K562 (cell line): Measurements from ENCODE around the gene NDUFA3. TPM values are rescaled to one million over a fixed set of nuclear protein-coding genes. Genes with fewer than 3 reads are reported as not detected.

ENCODE experiments used
- AFF1 ChIP-seq, 2 experiments: fragments of 450-650 bp; IDR thresholded peaks; 2 replicates each; pipeline ENCODE4 v1.6.1; 2018; ENCODE audit warnings: mild to moderate bottlenecking in 2 of 2, low read depth in 1 of 2; ENCODE audit not compliant: partially characterized antibody in 2 of 2
- CBX2 ChIP-seq: fragments of 200-600 bp; sonication (generic); IDR thresholded peaks from one replicate; pipeline ENCODE4 v1.6.1; 2012; ENCODE audit warnings: mild to moderate bottlenecking, low read length, inconsistent platforms; ENCODE audit not compliant: insufficient read depth, poor library complexity, severe bottlenecking
- CEBPG ChIP-seq, 3 experiments: fragments of 200-800 bp in 1 of 3; sonication (Bioruptor generic) in 1 of 3; sonication (generic) in 1 of 3; formaldehyde crosslinking in 1 of 3; IDR thresholded peaks in 2 of 3; conservative IDR thresholded peaks in 1 of 3; 2 replicates each; pipeline versions ENCODE4 v1.6.1 to v1.8.0; 2016 to 2022; ENCODE audit warnings: missing compliant biosample characterization in 2 of 3, missing genetic modification characterization in 2 of 3, mild to moderate bottlenecking in 1 of 3, missing genetic modification reagents in 1 of 3
- ELK3 ChIP-seq: fragments of 450-650 bp; formaldehyde crosslinking; IDR thresholded peaks from 2 replicates; pipeline ENCODE4 v1.4.0; 2020; ENCODE audit warnings: mild to moderate bottlenecking
- ETS1 ChIP-seq: conservative IDR thresholded peaks from 2 replicates; pipeline ENCODE4 v1.6.1; 2011; ENCODE audit warnings: low read depth, mild to moderate bottlenecking, low read length; ENCODE audit not compliant: control insufficient read depth
- GABPB1 ChIP-seq: sonication (generic); formaldehyde crosslinking; IDR thresholded peaks from 2 replicates; pipeline ENCODE4 v1.8.0; 2022; ENCODE audit warnings: mild to moderate bottlenecking, missing genetic modification reagents
- HNRNPL ChIP-seq: fragments of 200-400 bp; formaldehyde crosslinking; IDR thresholded peaks from 2 replicates; pipeline ENCODE4 v1.6.1; 2017; ENCODE audit warnings: low read depth, mild to moderate bottlenecking, low read length
- HOMEZ ChIP-seq: fragments of 250-450 bp; sonication (Bioruptor Pico); IDR thresholded peaks from 2 replicates; pipeline ENCODE4 v1.4.0; 2020; ENCODE audit warnings: mild to moderate bottlenecking, moderate library complexity
- MED1 ChIP-seq: sonication (generic); formaldehyde crosslinking; IDR thresholded peaks from 2 replicates; pipeline ENCODE4 v1.8.1; 2023; ENCODE audit warnings: missing genetic modification reagents, borderline replicate concordance
- NKRF ChIP-seq: fragments of 450-650 bp; IDR thresholded peaks from 2 replicates; pipeline ENCODE4 v1.6.1; 2016; ENCODE audit warnings: borderline replicate concordance
- PCBP1 ChIP-seq: fragments of 200-400 bp; formaldehyde crosslinking; IDR thresholded peaks from 2 replicates; pipeline ENCODE4 v1.6.1; 2018; ENCODE audit warnings: mild to moderate bottlenecking, low read depth, low read length; ENCODE audit not compliant: poor library complexity, severe bottlenecking
- RBM17 ChIP-seq: fragments of 200-400 bp; formaldehyde crosslinking; IDR thresholded peaks from 2 replicates; pipeline ENCODE4 v1.6.1; 2017; ENCODE audit warnings: low read depth, mild to moderate bottlenecking, low read length, borderline replicate concordance
- RFX7 ChIP-seq: fragments of 250-450 bp; sonication (Bioruptor Pico); IDR thresholded peaks from 2 replicates; pipeline ENCODE4 v1.5.1; 2021; ENCODE audit warnings: mild to moderate bottlenecking
- TAF9B ChIP-seq: fragments of 450-650 bp; IDR thresholded peaks from 2 replicates; pipeline ENCODE4 v1.6.1; 2018; ENCODE audit warnings: mild to moderate bottlenecking; ENCODE audit not compliant: partially characterized antibody
- polyA plus RNA-seq, 8 experiments: library from polyadenylated mRNA; depleted of rRNA in 4 of 8; stranded (reverse) in 5 of 8; unstranded in 3 of 8; fragments of >200 nt; fragmentation: Nextera tagmentation in 2 of 8; fragmentation: Illumina TruSeq in 1 of 8; extraction: Ambion mirVana in 2 of 8; extraction: Trizol in 1 of 8; gene quantifications; 2 replicates each; pipeline versions ENCODE4 v1.2.1 to v1.2.3, GENCODE V29; 2011 to 2014; ENCODE audit warnings: inconsistent platforms in 1 of 8, missing spikeins in 1 of 8
- total RNA-seq, 7 experiments: library from RNA; depleted of rRNA in 6 of 7; stranded (reverse); fragments of >200 nt in 6 of 7; fragmentation: Illumina TruSeq in 2 of 7; extraction: Trizol in 2 of 7; gene quantifications; 2 replicates each; pipeline versions ENCODE4 v1.2.1 to v1.2.3, GENCODE V29; 2011 to 2021; ENCODE audit warnings: low replicate concordance in 1 of 7

NDUFA3 gene
- total and polyA plus RNA-seq, 9 of the 15 experiments (the other 6 are each of a cell fraction or from before 2014, with no cell fraction given), result 39.2 to 279 (median 138) TPM

GRCh38 chr19:54115109-54116063, 12.7 kb downstream of the NDUFA3 start, which contains the start of the genes PRPF31 and TFPT (continued):
- TF ChIP-seq AFF1 (IDR thresholded peaks at IDR 0.05; ENCODE audit: low read depth in 1 of 2, partially characterized antibody in 2 of 2), result peak; percentile 86 to 99
- TF ChIP-seq MED1, result no peak
- no peak for TF ChIP-seq HNRNPL
- TF ChIP-seq PCBP1, result no peak
- no peak for TF ChIP-seq CEBPG (CRISPR knock-in tag; IDR thresholded peaks at IDR 0.05)
- TF ChIP-seq CEBPG (tag; conservative IDR thresholded peaks at IDR 0.05 in 1 of 2, IDR thresholded peaks at IDR 0.05 in 1 of 2), result no peak
- peak; percentile 85 for TF ChIP-seq TAF9B
- TF ChIP-seq ETS1, result peak; percentile 98
- TF ChIP-seq GABPB1 (CRISPR knock-in tag), result peak; percentile 90
- TF ChIP-seq HOMEZ (CRISPR knock-in tag), result no peak
- TF ChIP-seq RFX7 (CRISPR knock-in tag), result no peak
- no peak for TF ChIP-seq ELK3 (CRISPR knock-in tag)
- no peak for TF ChIP-seq RBM17
- no peak for TF ChIP-seq CBX2
- TF ChIP-seq NKRF, result peak; percentile 97
